Trophoblast cell (in vitro differentiated cells and primary cell): Measurements from ENCODE around the gene EHF.

Source experiments
- DNase-seq, 2 donors: peaks; one replicate each; pipeline ENCODE4 v3.0.0-alpha.2; 2016
- H2AFZ ChIP-seq: 2 replicates; pipeline ENCODE4 v1.6.1; 2013; ENCODE audit warnings: low read length, moderate library complexity, mild to moderate bottlenecking; ENCODE audit not compliant: insufficient read depth, poor library complexity
- H2AK5ac ChIP-seq: 2 replicates; pipeline ENCODE4 v1.6.1; 2013; ENCODE audit warnings: mild to moderate bottlenecking, low read length
- H2BK120ac ChIP-seq: 2 replicates; pipeline ENCODE4 v1.6.1; 2013; ENCODE audit warnings: low read length, mild to moderate bottlenecking, moderate library complexity; ENCODE audit not compliant: insufficient read depth, poor library complexity
- H2BK12ac ChIP-seq: 2 replicates; pipeline ENCODE4 v1.6.1; 2013; ENCODE audit warnings: mild to moderate bottlenecking, low read length, moderate library complexity
- H2BK5ac ChIP-seq: 2 replicates; pipeline ENCODE4 v1.6.1; 2013; ENCODE audit warnings: low read length, low read depth, moderate library complexity, mild to moderate bottlenecking; ENCODE audit not compliant: poor library complexity
- H3K14ac ChIP-seq: 2 replicates; pipeline ENCODE4 v1.6.1; 2013; ENCODE audit warnings: mild to moderate bottlenecking, low read length
- H3K18ac ChIP-seq: 2 replicates; pipeline ENCODE4 v1.6.1; 2013; ENCODE audit warnings: mild to moderate bottlenecking, low read length
- H3K23ac ChIP-seq: 2 replicates; pipeline ENCODE4 v1.6.1; 2013; ENCODE audit warnings: low read length
- H3K27ac ChIP-seq: 2 replicates; pipeline ENCODE4 v1.5.1; 2013; ENCODE audit warnings: low read depth, mild to moderate bottlenecking, inconsistent platforms, low read length, moderate library complexity
- H3K27me3 ChIP-seq: 2 replicates; pipeline ENCODE4 v1.6.1; 2013; ENCODE audit warnings: inconsistent platforms, mild to moderate bottlenecking, low read length, moderate library complexity; ENCODE audit not compliant: insufficient read depth
- H3K36me3 ChIP-seq, 2 experiments: 1 replicate in 1 of 2; 2 replicates in 1 of 2; pipeline ENCODE4 v1.6.1; 2013; ENCODE audit warnings: low read length in 2 of 2, mild to moderate bottlenecking in 2 of 2, moderate library complexity in 1 of 2; ENCODE audit not compliant: insufficient read depth in 2 of 2, control insufficient read depth in 1 of 2
- H3K4ac ChIP-seq: 2 replicates; pipeline ENCODE4 v1.6.1; 2013; ENCODE audit warnings: low read depth, mild to moderate bottlenecking, low read length, moderate library complexity
- H3K4me1 ChIP-seq, 2 experiments: 1 replicate in 1 of 2; 2 replicates in 1 of 2; pipeline ENCODE4 v1.6.1; 2013; ENCODE audit warnings: low read length in 2 of 2, mild to moderate bottlenecking in 2 of 2, moderate library complexity in 1 of 2; ENCODE audit not compliant: insufficient read depth in 2 of 2, control insufficient read depth in 1 of 2
- H3K4me2 ChIP-seq: 2 replicates; pipeline ENCODE4 v1.6.1; 2013; ENCODE audit warnings: inconsistent platforms, mild to moderate bottlenecking, low read length, moderate library complexity
- H3K4me3 ChIP-seq: 2 replicates; pipeline ENCODE4 v1.5.1; 2013; ENCODE audit warnings: mild to moderate bottlenecking, low read depth, low read length, inconsistent platforms
- H3K79me1 ChIP-seq: one replicate; pipeline ENCODE4 v1.6.1; 2013; ENCODE audit warnings: low read length
- H3K79me2 ChIP-seq: 2 replicates; pipeline ENCODE4 v1.6.1; 2013; ENCODE audit warnings: low read length, mild to moderate bottlenecking; ENCODE audit not compliant: control insufficient read depth, insufficient read depth, poor library complexity
- H3K9ac ChIP-seq: 2 replicates; pipeline ENCODE4 v1.6.1; 2013; ENCODE audit warnings: mild to moderate bottlenecking, low read length
- H3K9me3 ChIP-seq: 2 replicates; pipeline ENCODE4 v1.6.1; 2013; ENCODE audit warnings: low read depth, mild to moderate bottlenecking, control low read depth, inconsistent platforms, low read length; ENCODE audit not compliant: insufficient read depth
- H4K12ac ChIP-seq: 2 replicates; pipeline ENCODE4 v1.6.1; 2013; ENCODE audit warnings: low read depth, mild to moderate bottlenecking, low read length, moderate library complexity
- H4K8ac ChIP-seq: 2 replicates; pipeline ENCODE4 v1.6.1; 2013; ENCODE audit warnings: low read depth, mild to moderate bottlenecking, low read length, moderate library complexity
- H4K91ac ChIP-seq: one replicate; pipeline ENCODE4 v1.6.1; 2013; ENCODE audit warnings: low read depth, mild to moderate bottlenecking, low read length, moderate library complexity
- WGBS: extraction: QIAGEN DNeasy Blood & Tissue Kit; methylation state at CpG from one replicate; pipeline ENCODE4 v1.1.7; 2013; ENCODE audit warnings: missing lambda C conversion rate; ENCODE audit not compliant: insufficient read length, insufficient coverage; ENCODE audit errors: extremely low coverage; 5-methylcytosine and 5-hydroxymethylcytosine counted together

EHF gene

GRCh38 chr11:34707462-34707840 is 86.6 kb downstream of the EHF start:
- Histone ChIP-seq H2BK120ac (no peak overlapping the region), H3K14ac (no peak overlapping the region), H3K4me2 (no peak overlapping the region), H2BK5ac (no peak overlapping the region), H3K9me3 (peaks cover under 1% of the 10 kb centered on the region), H3K4ac (no peak overlapping the region), H2AFZ (no peak overlapping the region), H2AK5ac (no peak overlapping the region), H3K27me3 (no peaks in the 10 kb centered on the region), H3K23ac (no peak overlapping the region), H4K12ac (no peak overlapping the region), H3K18ac (no peak overlapping the region), H4K91ac (no peak overlapping the region), H3K4me3 (no peak overlapping the region), H3K9ac (no peak overlapping the region), H3K36me3 (peaks cover 4 to 6% of the 10 kb centered on the region in 2 experiments), H4K8ac (no peak overlapping the region), H3K79me1 (no peaks in the 10 kb centered on the region), H2BK12ac (no peak overlapping the region), H3K79me2 (no peaks in the 10 kb centered on the region), H3K4me1 (no peaks in the 10 kb centered on the region), H3K27ac (no peak overlapping the region)
- WGBS: no CpG with 5 or more reads among the region's 3 CpGs
- no peak for DNase-seq
